Measurements from ENCODE around the gene STARD8.

GRCh38 chrX:68599256-68600152 is 48.0 kb upstream of the STARD8 start:
- TF ChIP-seq, protein P1, sequence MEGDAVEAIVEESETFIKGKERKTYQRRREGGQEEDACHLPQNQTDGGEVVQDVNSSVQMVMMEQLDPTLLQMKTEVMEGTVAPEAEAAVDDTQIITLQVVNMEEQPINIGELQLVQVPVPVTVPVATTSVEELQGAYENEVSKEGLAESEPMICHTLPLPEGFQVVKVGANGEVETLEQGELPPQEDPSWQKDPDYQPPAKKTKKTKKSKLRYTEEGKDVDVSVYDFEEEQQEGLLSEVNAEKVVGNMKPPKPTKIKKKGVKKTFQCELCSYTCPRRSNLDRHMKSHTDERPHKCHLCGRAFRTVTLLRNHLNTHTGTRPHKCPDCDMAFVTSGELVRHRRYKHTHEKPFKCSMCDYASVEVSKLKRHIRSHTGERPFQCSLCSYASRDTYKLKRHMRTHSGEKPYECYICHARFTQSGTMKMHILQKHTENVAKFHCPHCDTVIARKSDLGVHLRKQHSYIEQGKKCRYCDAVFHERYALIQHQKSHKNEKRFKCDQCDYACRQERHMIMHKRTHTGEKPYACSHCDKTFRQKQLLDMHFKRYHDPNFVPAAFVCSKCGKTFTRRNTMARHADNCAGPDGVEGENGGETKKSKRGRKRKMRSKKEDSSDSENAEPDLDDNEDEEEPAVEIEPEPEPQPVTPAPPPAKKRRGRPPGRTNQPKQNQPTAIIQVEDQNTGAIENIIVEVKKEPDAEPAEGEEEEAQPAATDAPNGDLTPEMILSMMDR (conservative IDR thresholded peaks at IDR 0.05): peak; percentile 76
- TF ChIP-seq ZFX (IDR thresholded peaks at IDR 0.05): no peak
